Liver (tissue), 9 donors: Measurements from ENCODE around the gene ARL3. TPM values are rescaled to one million over a fixed set of nuclear protein-coding genes. Genes with fewer than 3 reads are reported as not detected.
"Not testable (repeated sequence)": the region's sequence is repeated elsewhere in the genome, so short reads cannot be mapped to it uniquely, and the experiment has no call there.

Experiments used
- DNase-seq: peaks from one replicate; pipeline ENCODE4 v3.0.0-alpha.2; 2017; ENCODE audit warnings: low spot score
- H3K27ac ChIP-seq, 2 donors: one replicate each; pipeline ENCODE4 v1.7.0; 2013; ENCODE audit warnings: inconsistent platforms in 2 of 2, low read length in 2 of 2, control low read depth in 1 of 2, low read depth in 1 of 2, mild to moderate bottlenecking in 1 of 2
- H3K27me3 ChIP-seq, 4 donors: one replicate each; pipeline versions ENCODE4 v1.6.1 to v1.7.0; 2013; ENCODE audit warnings: low read length in 3 of 4, inconsistent platforms in 1 of 4, mild to moderate bottlenecking in 1 of 4, moderate library complexity in 1 of 4; ENCODE audit not compliant: control insufficient read depth in 4 of 4, insufficient read depth in 4 of 4
- H3K36me3 ChIP-seq, 4 donors: one replicate each; pipeline versions ENCODE4 v1.6.1 to v1.7.0; 2013; ENCODE audit warnings: low read length in 3 of 4, mild to moderate bottlenecking in 3 of 4, low read depth in 1 of 4, moderate library complexity in 1 of 4; ENCODE audit not compliant: control insufficient read depth in 4 of 4, insufficient read depth in 3 of 4
- H3K4me1 ChIP-seq, 4 donors: one replicate each; pipeline versions ENCODE4 v1.6.1 to v1.7.0; 2013; ENCODE audit warnings: low read length in 3 of 4, mild to moderate bottlenecking in 3 of 4, moderate library complexity in 1 of 4; ENCODE audit not compliant: control insufficient read depth in 4 of 4, insufficient read depth in 4 of 4
- H3K4me3 ChIP-seq, 3 donors: one replicate each; pipeline versions ENCODE4 v1.6.1 to v1.7.0; 2013; ENCODE audit warnings: low read length in 3 of 3, control low read depth in 1 of 3, low read depth in 1 of 3, mild to moderate bottlenecking in 1 of 3
- H3K9ac ChIP-seq, 2 donors: one replicate each; pipeline ENCODE4 v1.7.0; 2013; ENCODE audit warnings: low read length in 2 of 2, mild to moderate bottlenecking in 2 of 2, moderate library complexity in 2 of 2, control low read depth in 1 of 2, low read depth in 1 of 2
- H3K9me3 ChIP-seq, 4 donors: one replicate each; pipeline versions ENCODE4 v1.6.1 to v1.7.0; 2013; ENCODE audit warnings: low read length in 3 of 4; ENCODE audit not compliant: control insufficient read depth in 4 of 4
- ATF3 ChIP-seq: IDR thresholded peaks from 2 replicates; pipeline ENCODE4 v1.6.1; 2016; ENCODE audit warnings: antibody characterized with exemption
- EGR1 ChIP-seq, 2 donors: IDR thresholded peaks; 2 replicates each; pipeline ENCODE4 v1.6.1; 2016 to 2018; ENCODE audit warnings: antibody characterized with exemption in 2 of 2, low read depth in 2 of 2
- FOXA1 ChIP-seq: IDR thresholded peaks from 2 replicates; pipeline ENCODE4 v1.6.1; 2016; ENCODE audit warnings: antibody characterized with exemption
- HNF4A ChIP-seq, 2 donors: conservative IDR thresholded peaks; 2 replicates each; pipeline ENCODE4 v1.6.1; 2016; ENCODE audit warnings: antibody characterized with exemption in 2 of 2, mild to moderate bottlenecking in 2 of 2
- HNF4G ChIP-seq: IDR thresholded peaks from 2 replicates; pipeline ENCODE4 v1.6.1; 2016; ENCODE audit warnings: antibody characterized with exemption
- JUND ChIP-seq, 2 donors: IDR thresholded peaks; 2 replicates each; pipeline ENCODE4 v1.6.1; 2016; ENCODE audit warnings: antibody characterized with exemption in 2 of 2
- MAX ChIP-seq: IDR thresholded peaks from 2 replicates; pipeline ENCODE4 v1.6.1; 2016; ENCODE audit warnings: antibody characterized with exemption
- NR2F2 ChIP-seq: IDR thresholded peaks from 2 replicates; pipeline ENCODE4 v1.6.1; 2016; ENCODE audit warnings: antibody characterized with exemption
- RAD21 ChIP-seq, 2 donors: IDR thresholded peaks; 2 replicates each; pipeline ENCODE4 v1.6.1; 2016; ENCODE audit warnings: antibody characterized with exemption in 2 of 2, mild to moderate bottlenecking in 2 of 2
- REST ChIP-seq: IDR thresholded peaks from 2 replicates; pipeline ENCODE4 v1.6.1; 2016; ENCODE audit warnings: antibody characterized with exemption, mild to moderate bottlenecking
- RXRA ChIP-seq, 2 donors: IDR thresholded peaks; 2 replicates each; pipeline ENCODE4 v1.6.1; 2017 to 2018; ENCODE audit warnings: antibody characterized with exemption in 2 of 2, mild to moderate bottlenecking in 1 of 2
- SP1 ChIP-seq: IDR thresholded peaks from 2 replicates; pipeline ENCODE4 v1.6.1; 2018; ENCODE audit warnings: antibody characterized with exemption, mild to moderate bottlenecking
- ZBTB33 ChIP-seq: IDR thresholded peaks from 2 replicates; pipeline ENCODE4 v1.6.1; 2016; ENCODE audit warnings: antibody characterized with exemption
- WGBS: extraction: QIAGEN DNeasy Blood & Tissue Kit; methylation state at CpG from one replicate; pipeline ENCODE4 v1.1.7; 2013; 5-methylcytosine and 5-hydroxymethylcytosine counted together
- polyA plus RNA-seq, 2 donors: library from polyadenylated mRNA; stranded (reverse) in 1 of 2; unstranded in 1 of 2; fragments of 200-250 nt in 1 of 2; fragments of >200 nt in 1 of 2; fragmentation: Nextera tagmentation in 1 of 2; extraction: Ambion mirVana in 1 of 2; gene quantifications; one replicate each; pipeline versions ENCODE4 v1.2.1 to v1.2.3, GENCODE V29; 2013 to 2015
- total RNA-seq, 2 donors: library from RNA; depleted of rRNA; stranded (reverse); fragments of >200 nt; gene quantifications; one replicate each; pipeline ENCODE4 v1.2.3, GENCODE V29; 2014
- donor health status: healthy.
- donor health status: healthy.
- donor health status: healthy.
- donor health status: healthy.
- donor health status: healthy.

ARL3 gene
- total and polyA plus RNA-seq, 4 donors, result 1.0 to 2.5 (median 2.3) TPM

- WGBS, result 65% methylated on average over 3 of the region's 3 CpGs
- peaks cover 0 to 2% (median 0%) of the 10 kb centered on the region in 4 donors for H3K36me3 ChIP-seq
- H3K9me3 ChIP-seq, result no peaks in the 10 kb centered on the region
- H3K4me3 ChIP-seq, result no peak overlapping the region
- H3K27ac ChIP-seq, result peak overlapping the region; percentile 38 to 39
- DNase-seq, result no peak
- TF ChIP-seq RAD21 (IDR thresholded peaks at IDR 0.05) (peak in 1 of 2 donors; percentile 21), RXRA (IDR thresholded peaks at IDR 0.05) (peak in 1 of 2 donors; percentile 50), ATF3 (no peak), MAX (no peak), FOXA1 (no peak), NR2F2 (peak; percentile 37), SP1 (peak; percentile 29), HNF4G (no peak), JUND (IDR thresholded peaks at IDR 0.05) (no peak)
- H3K4me1 ChIP-seq, result peaks cover 5 to 35% (median 21%) of the 10 kb centered on the region in 4 donors
- no peak overlapping the region for H3K9ac ChIP-seq
- H3K27me3 ChIP-seq, result no peaks in the 10 kb centered on the region
Observed at GRCh38 chr10:102718220-102718619, 4.0 kb upstream of the ARL3 start.

GRCh38 chr10:102716900-102717565 lies 2.8 kb upstream of the ARL3 start:
- 97% methylated on average over 18 of the region's 18 CpGs for WGBS
- H3K4me1 ChIP-seq, result peaks cover 6 to 38% (median 24%) of the 10 kb centered on the region in 4 donors
- H3K4me3 ChIP-seq, H3K9ac ChIP-seq, H3K9me3 ChIP-seq, DNase-seq, H3K36me3 ChIP-seq, H3K27me3 ChIP-seq, H3K27ac ChIP-seq: not testable (repeated sequence)

- DNase-seq, result no peak
- Histone ChIP-seq H3K9me3 (no peaks in the 10 kb centered on the region), H3K9ac (no peak overlapping the region), H3K36me3 (peaks cover 0 to 2% (median 0%) of the 10 kb centered on the region in 4 donors), H3K27ac (no peak overlapping the region), H3K4me1 (peaks cover 6 to 38% (median 24%) of the 10 kb centered on the region in 4 donors), H3K4me3 (no peak overlapping the region), H3K27me3 (no peaks in the 10 kb centered on the region)
- no peak for TF ChIP-seq REST
- no peak for TF ChIP-seq EGR1 (IDR thresholded peaks at IDR 0.05; ENCODE audit: low read depth in 2 of 2)
- TF ChIP-seq HNF4A (conservative IDR thresholded peaks at IDR 0.05), result no peak
- no peak for TF ChIP-seq HNF4G
- no peak for TF ChIP-seq ZBTB33
- TF ChIP-seq JUND (IDR thresholded peaks at IDR 0.05), result no peak
- 95% methylated on average over 1 of the region's 1 CpG for WGBS
Observed at GRCh38 chr10:102715880-102716279, 1.7 kb upstream of the ARL3 start.
